Adipocyte (in vitro differentiated cells): ENCODE data around the gene PIGC.
"Not testable (repeated sequence)": the region's sequence is repeated elsewhere in the genome, so short reads cannot be mapped to it uniquely, and the experiment has no call there.

ENCODE experiments used
- DNase-seq: peaks from one replicate; pipeline ENCODE4 v3.0.0-alpha.2; 2015; ENCODE audit warnings: low read depth
- H3K27me3 ChIP-seq: replicated peaks from 2 replicates; pipeline ENCODE4 v1.7.0; 2013; ENCODE audit warnings: mild to moderate bottlenecking, low read length, moderate library complexity; ENCODE audit not compliant: control insufficient read depth, insufficient read depth
- H3K36me3 ChIP-seq: 2 replicates; pipeline ENCODE4 v1.7.0; 2013; ENCODE audit warnings: low read length, mild to moderate bottlenecking, moderate library complexity; ENCODE audit not compliant: control insufficient read depth, insufficient read depth, severe bottlenecking
- H3K4me1 ChIP-seq: 2 replicates; pipeline ENCODE4 v1.7.0; 2013; ENCODE audit warnings: mild to moderate bottlenecking, low read length, moderate library complexity; ENCODE audit not compliant: control insufficient read depth, insufficient read depth
- H3K4me3 ChIP-seq: 2 replicates; pipeline ENCODE4 v1.7.0; 2013; ENCODE audit warnings: mild to moderate bottlenecking, low read length, moderate library complexity
- H3K9ac ChIP-seq: 2 replicates; pipeline ENCODE4 v1.7.0; 2013; ENCODE audit warnings: mild to moderate bottlenecking, low read length, moderate library complexity
- H3K9me3 ChIP-seq: 2 replicates; pipeline ENCODE4 v1.7.0; 2013; ENCODE audit warnings: mild to moderate bottlenecking, low read length, moderate library complexity; ENCODE audit not compliant: control insufficient read depth

The PIGC gene

DNA sequence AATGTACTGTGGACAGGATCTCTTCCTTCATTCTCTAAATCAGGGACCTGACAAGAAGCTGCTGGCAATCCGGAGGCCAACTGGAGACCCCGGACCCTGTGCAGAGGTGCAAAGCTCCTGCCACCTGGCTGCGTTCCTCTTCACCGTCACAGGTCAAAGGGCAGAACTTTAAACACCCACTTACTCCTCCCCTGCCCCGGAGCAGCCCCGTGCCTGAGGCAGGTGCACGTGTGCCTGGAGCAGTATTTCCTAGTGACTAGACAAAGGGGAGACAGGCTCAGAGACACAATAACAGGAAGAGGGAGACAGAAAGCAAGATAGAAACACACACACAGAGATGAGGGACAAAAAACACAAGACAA, 6.6 kb upstream of the PIGC start:
- no peaks in the 10 kb centered on the region for H3K9me3 ChIP-seq
- no peak for DNase-seq
- peaks cover 3% of the 10 kb centered on the region for H3K27me3 ChIP-seq
- peak overlapping the region; percentile 34 for H3K9ac ChIP-seq
- H3K4me3 ChIP-seq: no peak overlapping the region
- H3K4me1 ChIP-seq: peaks cover 32% of the 10 kb centered on the region
- H3K36me3 ChIP-seq: no peaks in the 10 kb centered on the region

GRCh38 chr1:172449585-172450523, 6.0 kb upstream of the PIGC start:
- peak; percentile 88 for DNase-seq
- Histone ChIP-seq H3K27me3 (no peaks in the 10 kb centered on the region), H3K9ac (peak overlapping the region; percentile 34), H3K4me1 (peaks cover 33% of the 10 kb centered on the region), H3K36me3 (no peaks in the 10 kb centered on the region), H3K4me3 (peak overlapping the region; percentile 41), H3K9me3 (no peaks in the 10 kb centered on the region)

GRCh38 chr1:172448995-172449584, 5.2 kb upstream of the PIGC start:
- peaks cover 40% of the 10 kb centered on the region for H3K4me1 ChIP-seq
- no peak for DNase-seq

DNA sequence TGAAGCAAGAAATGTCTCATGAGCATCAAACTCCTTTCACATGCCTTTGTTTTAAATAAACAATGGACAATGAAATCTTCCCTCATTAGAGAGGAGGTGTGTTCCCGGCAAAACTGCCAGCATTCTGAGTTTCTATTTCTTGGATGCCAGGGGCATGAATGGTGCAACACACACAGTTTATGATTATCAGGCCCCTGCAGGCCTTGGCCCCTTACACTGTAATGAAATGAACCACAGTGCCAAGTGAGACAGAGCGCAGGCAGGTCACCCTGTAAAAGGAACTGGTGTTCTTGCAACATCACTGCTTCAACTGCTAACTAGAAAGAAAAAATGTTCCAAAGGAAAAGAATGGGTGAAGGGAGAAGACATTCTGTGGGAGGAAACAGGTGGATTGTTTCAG, 3.8 kb upstream of the PIGC start:
- peak; percentile 48 for DNase-seq
- H3K27me3 ChIP-seq: no peaks in the 10 kb centered on the region

More at GRCh38 chr1:172448995-172449584, 5.2 kb upstream of the PIGC start:
- no peak overlapping the region for H3K9ac ChIP-seq
- H3K27me3 ChIP-seq: no peaks in the 10 kb centered on the region
- H3K4me3 ChIP-seq: no peak overlapping the region
- H3K9me3 ChIP-seq: no peaks in the 10 kb centered on the region
- H3K36me3 ChIP-seq: no peaks in the 10 kb centered on the region

DNA sequence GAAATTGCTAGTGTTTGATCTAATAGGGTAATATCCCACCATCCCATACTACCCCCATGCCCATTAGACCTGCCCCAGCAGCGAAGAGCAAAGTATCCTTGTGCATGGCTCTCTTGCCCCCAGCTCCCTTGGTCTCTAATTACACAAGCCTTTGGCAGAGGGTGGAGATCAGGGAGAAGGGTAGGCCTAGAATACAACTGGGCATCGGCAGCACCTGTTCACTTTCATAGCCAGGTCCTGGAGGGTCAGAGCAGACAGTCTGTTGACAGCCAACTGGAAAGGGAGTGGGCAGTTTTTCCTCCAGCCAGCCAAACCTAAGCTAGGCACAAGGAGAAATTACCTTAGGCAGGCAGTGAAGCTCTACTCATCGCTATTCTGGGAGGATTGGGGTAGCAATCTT, 2.7 kb upstream of the PIGC start:
- no peak overlapping the region for H3K4me3 ChIP-seq
- H3K36me3 ChIP-seq: peaks cover 4% of the 10 kb centered on the region
- H3K27me3 ChIP-seq: no peaks in the 10 kb centered on the region
- DNase-seq: no peak
- no peaks in the 10 kb centered on the region for H3K9me3 ChIP-seq
- H3K4me1 ChIP-seq: peaks cover 41% of the 10 kb centered on the region
- no peak overlapping the region for H3K9ac ChIP-seq

More for the DNA sequence above, 3.8 kb upstream of the PIGC start:
- H3K9ac ChIP-seq: no peak overlapping the region
- no peak overlapping the region for H3K4me3 ChIP-seq
- H3K36me3 ChIP-seq: no peaks in the 10 kb centered on the region
- no peaks in the 10 kb centered on the region for H3K9me3 ChIP-seq
- peaks cover 37% of the 10 kb centered on the region for H3K4me1 ChIP-seq

DNA sequence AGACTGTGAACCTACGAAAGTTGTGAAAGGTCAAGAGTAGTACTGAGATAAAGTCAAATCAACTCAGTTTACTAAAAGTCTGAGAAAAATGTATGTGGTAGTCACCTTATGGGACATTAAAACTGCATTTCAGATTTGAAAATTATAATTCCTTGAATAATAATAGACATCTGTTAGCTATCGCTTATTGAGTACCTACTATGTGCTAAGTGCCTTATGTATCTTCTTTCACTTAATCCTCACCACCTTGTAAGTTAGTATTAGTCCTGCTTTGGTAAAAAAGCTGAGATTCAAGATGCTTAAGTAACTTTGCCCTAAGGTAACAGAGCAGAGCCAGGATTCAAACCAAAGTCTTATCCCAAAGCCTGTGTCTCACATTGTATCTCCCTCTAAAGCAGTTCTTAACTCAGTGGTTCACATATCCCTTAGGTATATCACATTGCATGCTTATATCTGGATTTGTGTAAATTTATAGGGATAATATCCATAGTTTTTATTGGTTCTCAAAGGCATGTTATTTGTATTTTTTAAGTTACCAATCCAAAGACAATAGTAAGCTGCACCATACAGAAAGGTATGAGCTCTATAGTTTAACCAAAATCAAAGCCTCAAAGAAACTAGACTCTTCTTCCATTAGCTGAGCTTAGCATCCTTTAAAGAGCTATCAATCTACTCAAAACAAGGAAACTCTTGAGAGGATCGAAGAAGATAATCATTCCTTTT, 865 bp downstream of the PIGC start:
- no peak for DNase-seq
- Histone ChIP-seq H3K4me1 (peaks cover 50% of the 10 kb centered on the region), H3K9me3 (no peaks in the 10 kb centered on the region), H3K27me3 (no peaks in the 10 kb centered on the region), H3K9ac (peak overlapping the region; percentile 95), H3K36me3 (peaks cover 7% of the 10 kb centered on the region), H3K4me3 (peak overlapping the region; percentile 95)

GRCh38 chr1:172442404-172442803, 1.5 kb downstream of the PIGC start:
- Histone ChIP-seq H3K27me3 (no peaks in the 10 kb centered on the region), H3K4me3 (peak overlapping the region; percentile 95), H3K9me3 (no peaks in the 10 kb centered on the region), H3K4me1 (peaks cover 44% of the 10 kb centered on the region), H3K36me3 (peaks cover 7% of the 10 kb centered on the region), H3K9ac (no peak overlapping the region)
- no peak for DNase-seq

- peaks cover 19% of the 10 kb centered on the region for H3K4me1 ChIP-seq
- DNase-seq, H3K9me3 ChIP-seq, H3K4me3 ChIP-seq, H3K27me3 ChIP-seq, H3K9ac ChIP-seq, H3K36me3 ChIP-seq: not testable (repeated sequence)
Measured at GRCh38 chr1:172437183-172437582, 6.7 kb downstream of the PIGC start.

DNA sequence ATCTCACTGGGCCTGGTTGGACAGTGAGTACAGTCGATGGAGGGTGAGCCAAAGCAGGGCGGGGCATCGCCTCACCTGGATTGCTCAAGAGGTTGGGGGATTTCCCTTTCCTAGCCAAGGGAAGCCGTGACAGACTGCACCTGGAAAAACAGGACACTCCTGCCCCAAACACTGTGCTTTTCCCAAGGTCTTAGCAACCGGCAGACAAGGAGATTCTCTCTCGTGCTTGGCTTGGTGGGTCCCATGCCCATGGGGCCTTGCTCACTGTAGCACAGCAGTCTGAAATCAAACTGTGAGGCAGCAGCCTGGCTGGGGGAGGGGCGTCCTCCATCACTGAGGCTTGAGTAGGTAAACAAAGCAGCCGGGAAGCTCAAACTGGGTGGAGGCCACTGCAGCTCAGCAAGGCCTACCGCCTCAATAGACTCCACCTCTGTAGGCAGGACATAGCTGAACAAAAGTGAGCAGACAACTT, 12.1 kb downstream of the PIGC start:
- no peak overlapping the region for H3K9ac ChIP-seq
- H3K9me3 ChIP-seq: no peaks in the 10 kb centered on the region
- no peak overlapping the region for H3K4me3 ChIP-seq
- no peaks in the 10 kb centered on the region for H3K4me1 ChIP-seq
- no peak for DNase-seq
- H3K36me3 ChIP-seq: no peaks in the 10 kb centered on the region
- H3K27me3 ChIP-seq: no peaks in the 10 kb centered on the region

- Histone ChIP-seq H3K27me3 (no peaks in the 10 kb centered on the region), H3K9me3 (no peaks in the 10 kb centered on the region), H3K9ac (no peak overlapping the region), H3K4me1 (no peaks in the 10 kb centered on the region), H3K4me3 (no peak overlapping the region), H3K36me3 (no peaks in the 10 kb centered on the region)
- DNase-seq: no peak
Measured at GRCh38 chr1:172431204-172431603, 12.7 kb downstream of the PIGC start.

DNA sequence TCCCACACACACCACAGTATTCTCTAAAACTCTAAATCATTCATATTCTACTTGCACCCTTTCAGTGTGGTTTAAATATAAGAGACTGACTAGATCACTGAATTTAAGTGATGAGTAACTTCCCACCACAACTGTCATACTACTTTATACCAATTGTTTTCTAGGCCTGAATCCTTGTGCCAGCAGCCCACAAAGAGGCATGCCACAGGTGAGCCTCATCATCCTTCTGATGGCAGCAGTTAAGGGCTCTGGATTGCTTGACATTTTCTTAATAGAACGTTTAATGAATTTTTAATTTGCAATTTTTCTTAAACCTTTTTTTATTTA, 13.8 kb downstream of the PIGC start:
- no peak overlapping the region for H3K4me3 ChIP-seq
- H3K36me3 ChIP-seq: no peaks in the 10 kb centered on the region
- H3K27me3 ChIP-seq: no peaks in the 10 kb centered on the region
- no peaks in the 10 kb centered on the region for H3K4me1 ChIP-seq
- no peak overlapping the region for H3K9ac ChIP-seq
- DNase-seq: no peak
- no peaks in the 10 kb centered on the region for H3K9me3 ChIP-seq
